GM18526 (cell line): ENCODE results near the gene VPS8.

ENCODE experiments used
- POLR2A ChIP-seq: IDR thresholded peaks from 3 replicates; pipeline ENCODE4 v1.6.1; 2011; ENCODE audit not compliant: insufficient read length; ENCODE audit errors: extremely low read depth

The VPS8 gene

DNA sequence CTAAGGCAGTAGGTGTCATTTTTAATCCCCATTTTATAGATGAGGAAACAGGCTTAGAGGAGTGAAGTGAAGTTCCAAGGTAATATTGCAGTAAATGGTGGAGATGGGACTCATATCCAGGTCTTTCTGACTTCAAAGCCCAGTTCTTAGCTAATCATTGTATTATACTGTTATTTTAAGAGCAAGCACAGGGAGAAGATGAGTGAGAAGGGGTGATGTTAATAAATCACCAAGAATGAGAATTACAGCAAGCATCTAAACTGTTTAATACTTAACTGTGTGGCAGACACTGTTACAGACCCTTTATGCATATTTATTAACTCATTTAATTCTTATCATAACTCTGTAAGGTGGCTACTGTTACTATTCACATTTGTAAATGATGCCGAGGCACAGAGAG is 61.2 kb downstream of the VPS8 start:
- TF ChIP-seq POLR2A = no peak

GRCh38 chr3:184874709-184875644 is 63.0 kb downstream of the VPS8 start:
- no peak for TF ChIP-seq POLR2A

DNA sequence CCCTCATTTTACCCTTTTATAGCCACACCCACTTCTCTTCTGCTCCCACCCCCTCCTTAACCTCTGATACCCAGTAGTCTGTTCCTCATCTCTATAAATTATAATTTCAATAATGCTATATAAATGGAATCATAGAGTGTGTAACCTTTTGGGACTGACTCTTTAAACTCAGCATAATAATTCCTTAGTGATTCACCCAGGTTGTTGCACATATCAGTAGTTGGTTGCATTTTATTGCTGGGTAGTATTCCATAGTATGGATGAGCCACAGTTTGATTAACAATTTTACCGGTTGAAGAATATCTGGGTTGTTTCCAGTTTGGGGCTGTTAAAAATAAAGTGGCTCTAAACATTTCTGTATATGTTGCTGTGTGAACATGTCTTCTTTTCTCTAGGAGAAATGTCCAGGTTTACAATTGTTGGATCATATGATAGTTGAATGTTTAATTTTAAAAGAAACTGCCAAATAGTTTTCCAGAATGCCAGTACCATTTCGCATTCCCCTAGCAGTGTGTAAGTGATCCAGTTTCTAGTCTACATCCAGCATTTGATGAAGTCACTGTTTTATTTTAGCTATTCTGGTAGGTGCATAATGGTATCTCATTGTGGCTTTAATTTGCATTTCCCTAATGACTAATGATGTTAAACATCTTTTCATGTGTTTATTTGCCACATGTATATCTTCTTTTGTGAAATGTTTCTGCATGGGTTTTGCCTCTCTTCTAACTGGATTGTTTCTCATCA is 68.5 kb downstream of the VPS8 start:
- no peak for TF ChIP-seq POLR2A

GRCh38 chr3:184884359-184885017 is 72.5 kb downstream of the VPS8 start:
- no peak for TF ChIP-seq POLR2A

- no peak for TF ChIP-seq POLR2A
These were observed 73.1 kb downstream of the VPS8 start for GRCh38 chr3:184885112-184885511.

GRCh38 chr3:184887574-184887973 is 75.6 kb downstream of the VPS8 start:
- TF ChIP-seq POLR2A = no peak

DNA sequence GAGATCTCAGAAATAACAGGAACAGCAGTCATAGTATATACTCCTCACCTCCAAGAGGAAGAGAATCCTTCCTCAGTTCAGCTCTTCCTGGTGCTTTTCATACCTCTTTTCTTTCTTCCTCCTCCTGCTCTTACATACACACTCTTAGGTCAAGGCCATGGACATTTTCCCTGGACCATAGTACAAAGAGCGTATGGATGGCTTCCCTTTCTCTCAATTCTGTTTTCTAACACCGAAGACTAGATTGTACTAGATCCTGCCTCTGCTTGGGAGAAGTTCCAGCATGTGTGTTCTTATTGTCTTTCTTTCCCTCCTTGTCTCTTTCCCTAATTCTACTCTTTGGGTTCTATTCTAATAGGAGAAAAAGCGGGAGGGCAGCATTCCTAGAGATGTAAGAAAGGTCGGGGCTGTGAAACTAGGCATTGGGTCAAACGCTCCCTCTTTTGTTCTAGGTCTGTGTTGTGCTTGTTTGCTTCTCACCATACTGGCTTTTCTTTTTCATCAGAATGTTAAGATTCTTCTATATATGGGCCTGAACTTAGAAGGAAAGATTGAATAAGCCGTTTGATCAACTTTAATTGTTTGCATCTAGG is 77.4 kb downstream of the VPS8 start:
- TF ChIP-seq POLR2A = no peak

GRCh38 chr3:184894051-184894450 is 82.1 kb downstream of the VPS8 start:
- no peak for TF ChIP-seq POLR2A

- no peak for TF ChIP-seq POLR2A
These were observed 83.4 kb downstream of the VPS8 start for GRCh38 chr3:184895350-184895749.

GRCh38 chr3:184896336-184896735 is 84.4 kb downstream of the VPS8 start:
- no peak for TF ChIP-seq POLR2A

GRCh38 chr3:184899953-184900595 is 88.1 kb downstream of the VPS8 start:
- TF ChIP-seq POLR2A = no peak

GRCh38 chr3:184907681-184908649 is 96.0 kb downstream of the VPS8 start:
- no peak for TF ChIP-seq POLR2A

DNA sequence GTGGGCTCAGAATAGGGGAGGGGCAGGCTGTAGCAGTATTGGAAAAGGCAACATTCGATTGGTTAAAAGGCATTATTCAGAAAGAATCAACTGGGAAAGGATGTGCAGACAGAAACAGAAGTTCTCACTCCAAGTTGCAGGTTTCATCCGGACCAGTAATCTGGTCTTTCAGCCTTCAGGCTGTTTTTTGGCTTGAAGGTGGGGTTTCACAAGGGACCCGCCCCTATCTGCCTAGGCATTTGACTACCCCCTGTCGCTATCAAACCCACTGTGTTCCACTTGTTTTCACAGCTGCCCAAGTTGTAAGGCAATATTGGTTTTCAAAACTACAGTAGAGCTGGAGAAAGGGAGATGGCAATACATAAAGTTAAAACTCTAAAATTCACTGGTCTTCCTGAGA is 96.9 kb downstream of the VPS8 start:
- TF ChIP-seq POLR2A = no peak

- TF ChIP-seq POLR2A = no peak
These were observed 98.7 kb downstream of the VPS8 start for GRCh38 chr3:184910664-184911063.
